HUES6 (cell line): ENCODE measurements around the gene FGF5.
"Not testable (repeated sequence)": the region's sequence is repeated elsewhere in the genome, so short reads cannot be mapped to it uniquely, and the experiment has no call there.

Source experiments
- H3K27ac ChIP-seq: 2 replicates; pipeline ENCODE4 v1.7.0; 2013; ENCODE audit warnings: low read depth, mild to moderate bottlenecking, low read length, inconsistent platforms
- H3K27me3 ChIP-seq: 2 replicates; pipeline ENCODE4 v1.6.1; 2013; ENCODE audit warnings: low read length; ENCODE audit not compliant: control insufficient read depth, insufficient read depth
- H3K36me3 ChIP-seq: 2 replicates; pipeline ENCODE4 v1.6.1; 2013; ENCODE audit warnings: low read length; ENCODE audit not compliant: control insufficient read depth, insufficient read depth
- H3K4me1 ChIP-seq: 2 replicates; pipeline ENCODE4 v1.6.1; 2013; ENCODE audit warnings: low read length; ENCODE audit not compliant: control insufficient read depth, insufficient read depth
- H3K4me3 ChIP-seq: 2 replicates; pipeline ENCODE4 v1.5.1; 2013; ENCODE audit warnings: low read depth, low read length
- H3K9ac ChIP-seq: one replicate; pipeline ENCODE4 v1.6.1; 2013; ENCODE audit warnings: mild to moderate bottlenecking, low read length
- H3K9me3 ChIP-seq: 2 replicates; pipeline ENCODE4 v1.6.1; 2013; ENCODE audit warnings: low read depth, low read length; ENCODE audit not compliant: control insufficient read depth, insufficient read depth

FGF5 gene

DNA sequence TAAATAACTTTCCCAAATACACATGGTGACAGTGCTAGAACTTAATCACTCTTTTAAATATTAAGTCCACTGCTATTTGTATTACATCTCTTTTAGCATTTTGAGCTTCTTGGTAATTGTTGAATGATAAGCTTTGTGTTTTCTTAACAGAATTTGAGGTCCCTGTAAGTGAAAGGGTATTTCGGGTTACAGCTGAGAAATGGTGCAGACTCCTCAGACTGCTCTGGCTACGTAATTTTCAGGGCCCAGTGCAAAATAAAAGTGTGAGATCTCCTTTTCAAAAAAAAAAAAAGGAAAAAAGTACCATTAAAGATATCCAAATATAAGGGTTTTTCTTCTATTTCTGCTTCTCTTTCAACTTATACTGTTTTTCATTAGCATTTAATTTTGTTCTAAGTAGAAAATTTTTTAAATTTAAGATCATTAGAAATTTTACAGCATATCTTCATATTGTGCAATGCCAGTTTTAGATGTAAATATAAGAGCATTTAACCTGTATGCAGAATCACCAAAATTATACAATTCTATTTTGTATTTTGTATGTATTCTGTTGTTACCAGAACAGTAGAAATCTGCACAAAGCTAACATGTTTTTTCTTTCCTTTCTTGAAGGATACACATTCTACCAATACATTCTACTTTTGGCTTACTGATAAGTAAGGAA lies 33.6 kb upstream of the FGF5 start:
- no peak overlapping the region for H3K9ac ChIP-seq
- H3K27ac ChIP-seq, result no peak overlapping the region
- no peaks in the 10 kb centered on the region for H3K36me3 ChIP-seq
- peaks cover 38% of the 10 kb centered on the region for H3K27me3 ChIP-seq
- no peaks in the 10 kb centered on the region for H3K4me1 ChIP-seq
- no peak overlapping the region for H3K4me3 ChIP-seq
- no peaks in the 10 kb centered on the region for H3K9me3 ChIP-seq

DNA sequence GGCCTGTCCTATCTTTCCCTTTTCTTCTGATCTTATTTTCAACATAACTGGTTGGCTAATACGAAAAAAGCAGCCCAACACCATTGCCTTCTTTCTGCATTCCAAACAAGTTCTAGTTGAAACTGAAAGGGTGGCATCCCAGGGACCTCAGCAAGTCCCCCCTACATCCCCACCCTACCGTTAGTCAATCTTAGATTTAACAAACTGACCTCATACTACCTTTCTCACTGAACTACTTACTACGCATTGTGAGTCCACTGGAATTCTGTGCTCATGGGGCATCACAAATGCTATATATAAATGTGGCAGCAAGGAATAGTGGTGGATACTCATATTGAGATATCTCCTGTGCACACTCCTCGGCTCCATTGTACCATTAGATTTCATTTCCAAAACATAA lies 33.1 kb upstream of the FGF5 start:
- Histone ChIP-seq H3K27me3 (peaks cover 40% of the 10 kb centered on the region), H3K27ac (no peak overlapping the region), H3K4me1 (no peaks in the 10 kb centered on the region), H3K9me3 (no peaks in the 10 kb centered on the region), H3K36me3 (no peaks in the 10 kb centered on the region), H3K9ac (no peak overlapping the region), H3K4me3 (no peak overlapping the region)

DNA sequence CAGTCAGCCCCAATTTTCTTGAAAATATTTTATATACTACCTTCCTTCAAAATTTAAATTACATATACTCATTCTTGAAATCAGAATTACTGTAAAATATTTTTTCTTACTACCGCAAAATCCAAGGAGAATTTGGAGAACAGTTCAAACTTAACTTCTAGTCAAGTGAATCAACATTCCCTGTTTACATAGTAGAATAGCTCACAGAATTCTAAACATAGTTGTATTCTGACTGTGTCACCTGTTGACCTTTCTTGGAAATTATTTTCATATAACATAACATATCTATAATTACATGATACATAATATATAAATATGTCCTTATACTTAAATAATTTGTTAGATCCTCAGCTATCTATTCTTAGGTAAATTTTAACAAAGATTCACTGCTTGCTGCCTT lies 31.0 kb upstream of the FGF5 start:
- Histone ChIP-seq H3K9me3 (no peaks in the 10 kb centered on the region), H3K9ac (no peak overlapping the region), H3K27me3 (peaks cover 39% of the 10 kb centered on the region), H3K36me3 (no peaks in the 10 kb centered on the region), H3K4me1 (no peaks in the 10 kb centered on the region), H3K27ac (no peak overlapping the region), H3K4me3 (no peak overlapping the region)

DNA sequence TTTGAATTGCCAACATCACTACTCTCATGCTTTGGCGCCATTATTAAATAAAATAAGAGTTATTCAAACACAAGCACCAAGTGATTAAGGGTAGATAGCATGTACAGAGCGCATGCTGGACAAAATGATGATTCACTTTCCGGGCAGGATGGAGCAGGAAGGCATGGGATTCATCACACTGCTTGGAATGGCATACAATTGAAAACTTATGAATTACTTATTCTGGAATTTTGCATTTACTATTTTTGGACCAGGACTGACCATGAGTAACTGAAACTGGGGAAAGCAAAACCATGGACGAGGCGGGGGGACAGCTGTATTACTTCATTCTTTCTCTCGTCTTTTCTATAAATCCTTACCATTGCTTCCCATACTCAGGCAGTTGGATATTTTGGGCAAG lies 28.5 kb upstream of the FGF5 start:
- no peak overlapping the region for H3K4me3 ChIP-seq
- H3K36me3 ChIP-seq, result no peaks in the 10 kb centered on the region
- H3K27me3 ChIP-seq, result peaks cover 48% of the 10 kb centered on the region
- no peaks in the 10 kb centered on the region for H3K9me3 ChIP-seq
- H3K27ac ChIP-seq, result no peak overlapping the region
- H3K4me1 ChIP-seq, result no peaks in the 10 kb centered on the region
- H3K9ac ChIP-seq, result no peak overlapping the region

DNA sequence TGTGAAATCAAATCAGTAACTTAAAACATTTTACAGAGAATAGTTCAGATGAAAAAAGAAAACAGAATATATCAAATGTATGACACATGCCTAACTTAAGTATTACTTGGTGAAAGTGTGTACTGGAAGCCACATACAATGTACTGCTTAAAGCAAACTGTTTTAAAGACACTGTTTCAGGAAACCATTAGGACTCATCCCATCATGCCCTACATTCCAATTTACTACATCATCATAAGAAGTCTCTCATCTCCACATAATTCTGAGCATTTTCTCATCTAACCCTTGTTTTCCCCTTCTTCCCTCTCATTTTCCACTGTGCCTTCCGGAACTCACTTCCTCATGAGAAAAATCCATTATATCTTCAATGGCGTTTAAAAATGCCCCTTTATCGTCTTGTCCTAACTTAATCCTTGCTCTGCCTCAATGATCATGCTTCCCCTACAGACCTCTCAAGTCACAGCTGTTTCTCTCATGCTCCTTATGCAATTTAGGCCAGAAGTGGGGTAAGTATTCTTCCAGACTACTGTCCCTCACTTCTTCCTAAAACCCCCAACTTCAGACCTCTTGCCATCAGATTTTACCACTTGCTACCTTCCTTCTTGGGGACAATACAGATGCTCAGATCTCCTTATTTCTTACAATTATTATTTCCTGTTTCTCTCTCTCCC lies 26.8 kb upstream of the FGF5 start:
- Histone ChIP-seq H3K4me1 (no peaks in the 10 kb centered on the region), H3K27ac (no peak overlapping the region), H3K27me3 (peaks cover 51% of the 10 kb centered on the region)

DNA sequence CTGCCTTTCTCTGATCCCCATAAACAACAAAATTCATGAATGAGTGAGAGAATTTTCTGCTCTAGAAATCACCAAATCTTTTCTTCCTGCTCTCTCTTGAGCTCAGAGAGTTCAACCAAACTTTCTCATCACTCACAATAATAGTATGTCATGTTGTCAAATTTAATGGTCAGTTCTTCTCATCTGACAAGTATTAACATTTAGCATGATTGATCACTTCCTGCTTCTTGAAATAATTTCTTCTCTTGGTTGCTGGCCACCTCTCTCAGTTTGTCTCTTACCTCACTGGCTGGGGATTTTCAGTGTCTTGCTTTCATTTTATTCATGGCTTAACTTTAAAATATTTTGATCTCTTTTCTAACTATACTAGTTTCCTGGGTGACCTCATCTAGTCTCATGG lies 25.5 kb upstream of the FGF5 start:
- H3K27me3 ChIP-seq, result peaks cover 51% of the 10 kb centered on the region
- no peak overlapping the region for H3K27ac ChIP-seq

More for the DNA sequence above, 26.8 kb upstream of the FGF5 start:
- H3K4me3 ChIP-seq, result no peak overlapping the region
- H3K36me3 ChIP-seq, result no peaks in the 10 kb centered on the region
- H3K9me3 ChIP-seq, result no peaks in the 10 kb centered on the region
- no peak overlapping the region for H3K9ac ChIP-seq

DNA sequence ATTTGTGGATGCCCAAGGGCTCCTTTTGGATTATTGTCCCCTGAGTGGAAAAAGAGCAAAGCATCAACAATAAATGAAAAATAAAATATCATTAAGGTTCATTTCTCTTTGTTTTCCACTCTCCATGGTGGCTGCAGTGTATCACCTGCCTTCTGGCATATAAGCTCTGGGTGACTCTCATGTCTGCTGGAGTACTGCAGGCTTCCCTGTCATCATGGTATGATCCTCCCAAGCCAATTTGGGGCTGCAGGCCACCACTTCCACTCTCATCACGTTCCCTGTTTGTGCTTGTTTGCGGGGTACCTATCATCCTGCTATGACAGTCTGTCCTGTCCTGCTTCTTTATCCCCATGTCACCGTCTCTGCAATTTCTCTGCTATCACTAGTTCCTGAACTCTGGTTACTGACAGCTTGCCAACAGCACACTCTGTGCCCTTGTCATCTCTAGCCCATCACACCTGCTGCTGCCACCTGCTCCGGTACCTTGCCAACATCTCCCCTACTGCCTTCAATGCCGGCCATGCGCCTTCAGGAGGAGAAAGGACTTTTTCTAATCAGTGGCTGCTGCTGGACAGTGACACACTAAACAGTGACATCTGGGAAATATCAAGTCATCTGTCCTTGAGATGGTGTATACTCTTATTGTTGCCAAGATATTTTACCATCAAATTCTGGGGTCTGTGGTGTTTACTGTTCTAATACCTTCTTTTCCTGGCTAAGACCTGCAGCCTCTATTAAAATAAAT lies 23.0 kb upstream of the FGF5 start:
- no peaks in the 10 kb centered on the region for H3K4me1 ChIP-seq
- no peaks in the 10 kb centered on the region for H3K36me3 ChIP-seq
- H3K9ac ChIP-seq, result no peak overlapping the region
- no peak overlapping the region for H3K4me3 ChIP-seq
- no peak overlapping the region for H3K27ac ChIP-seq
- H3K27me3 ChIP-seq, result peaks cover 46% of the 10 kb centered on the region
- H3K9me3 ChIP-seq, result no peaks in the 10 kb centered on the region

More for the DNA sequence above, 25.5 kb upstream of the FGF5 start:
- Histone ChIP-seq H3K4me1 (no peaks in the 10 kb centered on the region), H3K36me3 (no peaks in the 10 kb centered on the region), H3K9ac (no peak overlapping the region), H3K9me3 (no peaks in the 10 kb centered on the region), H3K4me3 (no peak overlapping the region)

DNA sequence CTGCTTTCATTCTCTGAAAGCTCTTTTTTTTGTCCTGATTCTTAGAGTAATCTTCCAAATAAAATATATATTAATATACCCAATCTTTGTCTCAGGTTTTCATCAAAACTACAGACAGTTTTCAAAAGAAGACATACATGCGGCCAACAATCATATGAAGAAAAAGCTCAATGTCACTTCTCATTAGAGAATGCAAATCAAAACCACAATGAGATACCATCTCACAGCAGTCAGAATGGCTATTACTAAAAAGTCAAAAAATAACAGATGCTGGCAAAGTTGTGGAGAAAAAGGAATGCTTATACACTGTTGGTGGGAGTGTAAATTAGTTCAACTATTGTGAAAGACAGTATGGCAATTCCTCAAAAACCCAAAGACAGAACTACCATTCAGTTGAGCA lies 19.0 kb upstream of the FGF5 start:
- H3K9ac ChIP-seq, H3K27ac ChIP-seq, H3K4me3 ChIP-seq, H3K4me1 ChIP-seq, H3K36me3 ChIP-seq, H3K9me3 ChIP-seq: not testable (repeated sequence)
- H3K27me3 ChIP-seq, result peaks cover 14% of the 10 kb centered on the region

DNA sequence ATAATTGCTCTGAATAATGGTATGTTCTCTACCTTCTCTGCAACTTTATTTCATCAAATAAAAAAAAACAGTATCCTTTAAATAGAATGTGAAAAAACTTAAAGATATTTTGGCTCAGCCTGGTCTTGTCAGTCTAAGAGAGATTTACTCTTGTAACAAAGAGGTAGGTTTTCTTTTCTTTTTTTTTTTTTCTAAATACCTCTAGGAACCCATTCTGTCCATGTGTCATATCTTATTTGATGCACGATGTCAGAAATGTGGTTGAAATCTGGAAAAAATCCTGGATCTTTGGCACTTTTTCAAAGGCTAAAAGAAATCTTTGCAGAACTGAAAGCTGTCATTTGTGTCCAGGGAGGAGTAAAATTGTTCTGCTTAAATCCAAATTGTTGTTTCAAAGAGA lies 17.3 kb upstream of the FGF5 start:
- peaks cover 16% of the 10 kb centered on the region for H3K27me3 ChIP-seq
- no peaks in the 10 kb centered on the region for H3K4me1 ChIP-seq
- no peaks in the 10 kb centered on the region for H3K36me3 ChIP-seq
- H3K27ac ChIP-seq, result no peak overlapping the region
- no peaks in the 10 kb centered on the region for H3K9me3 ChIP-seq
- no peak overlapping the region for H3K9ac ChIP-seq
- no peak overlapping the region for H3K4me3 ChIP-seq

DNA sequence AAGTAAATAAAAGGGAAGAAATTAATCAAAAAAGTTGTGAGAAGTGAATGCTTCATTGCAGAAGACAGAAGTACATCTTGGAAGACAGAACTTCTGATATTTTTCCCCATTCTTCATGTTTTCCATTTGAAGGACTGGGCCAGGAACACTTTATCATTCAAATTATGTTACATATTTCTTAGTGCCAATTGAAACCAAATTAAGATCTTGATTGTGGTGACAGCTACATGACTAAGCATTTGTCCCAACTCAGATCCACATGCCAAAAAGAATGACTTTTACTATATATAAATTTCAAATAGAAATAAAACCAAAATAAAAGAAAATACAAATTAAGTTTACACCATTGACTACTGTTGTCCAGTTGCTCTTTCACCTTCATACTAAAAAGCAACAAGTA lies 14.0 kb upstream of the FGF5 start:
- Histone ChIP-seq H3K36me3 (no peaks in the 10 kb centered on the region), H3K27me3 (peaks cover 35% of the 10 kb centered on the region), H3K9ac (no peak overlapping the region), H3K27ac (no peak overlapping the region), H3K4me3 (no peak overlapping the region), H3K9me3 (no peaks in the 10 kb centered on the region), H3K4me1 (no peaks in the 10 kb centered on the region)

DNA sequence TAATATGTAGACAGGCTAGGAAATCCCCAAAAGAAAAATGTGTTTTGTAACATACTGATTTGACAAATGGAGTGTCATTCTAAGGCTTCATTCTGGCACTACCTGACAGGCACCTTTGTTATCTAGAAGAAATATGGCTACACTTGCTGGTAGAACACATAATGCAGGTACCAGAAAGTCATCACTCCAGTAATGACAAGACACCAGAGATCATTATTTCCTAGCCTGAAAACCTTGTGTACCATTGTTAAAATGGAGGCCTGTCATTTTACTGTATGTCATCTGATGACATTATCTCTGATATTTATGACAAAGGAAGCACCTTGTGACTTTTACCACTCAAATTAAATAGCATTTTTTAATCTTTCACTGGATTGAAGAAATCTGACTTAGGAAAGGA lies 13.5 kb upstream of the FGF5 start:
- H3K36me3 ChIP-seq, result no peaks in the 10 kb centered on the region
- H3K27ac ChIP-seq, result no peak overlapping the region

More for the DNA sequence above, 13.5 kb upstream of the FGF5 start:
- Histone ChIP-seq H3K9me3 (no peaks in the 10 kb centered on the region), H3K4me1 (no peaks in the 10 kb centered on the region), H3K4me3 (no peak overlapping the region), H3K27me3 (peaks cover 41% of the 10 kb centered on the region), H3K9ac (no peak overlapping the region)
